ENCODE measurements around the gene TBC1D1.

Gene TBC1D1

DNA sequence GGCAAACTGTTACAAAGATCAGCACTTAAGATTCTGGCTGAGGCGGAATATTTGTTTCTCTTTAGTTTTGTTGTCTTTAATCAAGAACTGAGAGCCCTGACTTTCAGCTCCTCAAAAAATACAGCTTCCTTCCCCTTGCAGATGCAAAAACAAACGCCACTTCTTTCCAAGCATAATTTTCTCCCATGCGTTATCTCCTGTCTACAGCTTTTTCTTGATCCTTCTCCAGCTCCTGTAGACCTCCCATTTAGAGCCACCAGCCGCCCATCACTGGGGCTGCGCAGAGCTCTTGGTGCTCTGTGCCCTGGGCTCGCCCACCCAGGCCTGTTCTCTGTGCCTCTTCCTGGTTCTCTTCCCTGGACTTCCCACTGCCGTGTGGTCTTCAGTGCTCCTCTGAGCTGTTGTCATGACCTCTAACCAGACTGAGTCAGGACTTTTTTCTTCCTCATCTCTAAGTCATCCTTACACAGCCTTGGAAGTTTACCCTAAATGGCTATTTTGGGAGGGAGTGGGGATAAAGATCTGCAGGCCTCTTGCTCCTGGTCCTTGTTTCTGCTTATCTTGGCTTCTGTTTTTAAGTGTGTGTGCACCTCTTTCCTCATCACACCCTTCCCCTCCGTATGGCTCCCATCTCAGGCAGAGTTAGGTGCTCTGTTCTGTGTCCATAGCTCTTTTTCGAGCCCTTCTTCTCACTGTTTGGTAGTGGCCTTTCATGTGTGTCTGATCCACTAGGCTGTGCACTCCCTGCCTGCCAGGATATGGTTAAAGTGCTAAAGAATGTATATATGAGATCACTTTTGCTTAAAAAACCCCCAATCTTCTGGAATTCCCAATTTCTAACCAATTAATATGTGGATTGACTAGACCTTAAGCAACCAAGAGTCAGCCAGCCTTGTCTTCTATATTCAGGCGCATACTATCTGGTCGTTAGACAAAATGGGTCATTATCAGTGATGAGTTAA, 191.8 kb downstream of the TBC1D1 start:
- no peaks in the 10 kb centered on the region for H3K27me3 ChIP-seq (ENCODE audit: insufficient read depth, low read length)
- H3K9ac ChIP-seq (ENCODE audit: low read depth, low read length) = no peak overlapping the region
- peaks cover 5% of the 10 kb centered on the region; the same call in 1 of the 2 replicates for H3K36me3 ChIP-seq (ENCODE audit: insufficient read depth, low read depth, low read length)
- no peaks in the 10 kb centered on the region for H3K9me3 ChIP-seq (ENCODE audit: insufficient read depth, low read depth, low read length)
- peaks cover 20% of the 10 kb centered on the region for H3K4me1 ChIP-seq (ENCODE audit: insufficient read depth, low read length)
- H3K27ac ChIP-seq (ENCODE audit: low read length) = no peak overlapping the region
- no peak overlapping the region for H3K4me3 ChIP-seq (ENCODE audit: low read length)

GRCh38 chr4:38084877-38085711, 194.2 kb downstream of the TBC1D1 start:
- no peaks in the 10 kb centered on the region for H3K9me3 ChIP-seq (ENCODE audit: insufficient read depth, low read depth, low read length)
- peak overlapping the region; percentile 28; the same call in 1 of the 2 replicates for H3K9ac ChIP-seq (ENCODE audit: low read depth, low read length)
- no peak overlapping the region for H3K27ac ChIP-seq (ENCODE audit: low read length)
- no peak overlapping the region for H3K4me3 ChIP-seq (ENCODE audit: low read length)
- peaks cover 10% of the 10 kb centered on the region for H3K36me3 ChIP-seq (ENCODE audit: insufficient read depth, low read depth, low read length)
- peaks cover 24% of the 10 kb centered on the region for H3K4me1 ChIP-seq (ENCODE audit: insufficient read depth, low read length)
- H3K27me3 ChIP-seq (ENCODE audit: insufficient read depth, low read length) = no peaks in the 10 kb centered on the region

DNA sequence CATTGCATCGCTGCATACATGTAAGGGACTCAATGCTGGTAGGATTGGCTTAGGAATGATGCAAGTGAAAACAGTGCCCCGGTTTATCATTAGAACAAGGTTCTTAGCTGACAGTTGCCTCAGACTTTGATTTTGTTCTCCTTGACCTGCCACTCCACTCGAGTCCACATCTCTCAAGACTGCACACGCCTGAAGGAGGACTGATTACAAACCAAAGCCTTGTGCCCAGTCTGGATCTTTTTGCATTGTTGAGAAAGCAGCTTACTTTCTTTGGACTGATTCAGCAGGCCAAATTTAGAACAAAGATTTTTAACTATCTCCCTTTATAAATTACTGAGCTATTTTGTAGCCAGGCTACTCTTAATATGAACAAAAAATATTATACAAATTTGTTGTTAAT, 194.9 kb downstream of the TBC1D1 start:
- H3K27me3 ChIP-seq (ENCODE audit: insufficient read depth, low read length) = no peaks in the 10 kb centered on the region
- H3K9me3 ChIP-seq (ENCODE audit: insufficient read depth, low read depth, low read length) = no peaks in the 10 kb centered on the region
- H3K4me1 ChIP-seq (ENCODE audit: insufficient read depth, low read length) = peaks cover 24% of the 10 kb centered on the region
- H3K9ac ChIP-seq (ENCODE audit: low read depth, low read length) = peak overlapping the region; percentile 28; the same call in 1 of the 2 replicates
- H3K4me3 ChIP-seq (ENCODE audit: low read length) = no peak overlapping the region
- H3K27ac ChIP-seq (ENCODE audit: low read length) = peak overlapping the region; percentile 35
- peaks cover 16% of the 10 kb centered on the region for H3K36me3 ChIP-seq (ENCODE audit: insufficient read depth, low read depth, low read length)

DNA sequence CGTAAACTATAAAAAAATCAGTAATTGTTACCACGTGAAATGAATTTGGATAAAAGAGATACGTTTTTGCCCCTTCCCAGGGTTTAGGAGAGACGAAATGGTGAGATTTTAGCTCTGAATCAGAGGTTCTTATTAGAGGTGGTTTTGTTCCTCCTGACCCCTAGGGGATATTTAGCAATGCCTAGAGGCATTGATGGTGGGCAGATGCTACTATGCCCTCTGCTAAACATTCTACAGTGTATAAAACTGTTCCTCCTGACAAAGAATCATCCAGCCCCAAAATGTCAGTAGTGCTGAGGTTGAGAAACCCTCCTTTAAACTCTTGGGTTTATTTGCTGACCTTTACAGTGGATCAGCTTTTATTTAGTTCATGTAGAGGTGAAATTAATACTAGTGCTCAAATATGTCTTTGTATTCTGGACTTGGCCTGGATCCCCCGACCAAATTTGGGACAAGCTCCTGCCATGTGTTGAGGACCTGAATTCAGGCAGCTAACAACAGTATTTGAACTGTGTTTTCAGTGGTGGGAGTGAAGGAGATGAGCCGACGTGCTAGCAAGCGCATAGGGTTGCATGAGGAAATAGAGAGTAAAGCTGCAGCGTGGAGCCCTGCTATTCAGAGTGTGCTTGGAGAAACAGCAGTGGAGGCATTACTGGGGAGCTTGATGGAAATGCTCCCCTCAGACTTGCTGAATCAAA, 195.4 kb downstream of the TBC1D1 start:
- peaks cover 24% of the 10 kb centered on the region for H3K4me1 ChIP-seq (ENCODE audit: insufficient read depth, low read length)
- peaks cover 19% of the 10 kb centered on the region for H3K36me3 ChIP-seq (ENCODE audit: insufficient read depth, low read depth, low read length)
- H3K9ac ChIP-seq (ENCODE audit: low read depth, low read length) = peak overlapping the region; percentile 28; the same call in 1 of the 2 replicates
- H3K4me3 ChIP-seq (ENCODE audit: low read length) = no peak overlapping the region; the same call in 1 of the 2 replicates
- H3K27me3 ChIP-seq (ENCODE audit: insufficient read depth, low read length) = no peaks in the 10 kb centered on the region
- peak overlapping the region; percentile 35 for H3K27ac ChIP-seq (ENCODE audit: low read length)
- H3K9me3 ChIP-seq (ENCODE audit: insufficient read depth, low read depth, low read length) = no peaks in the 10 kb centered on the region

DNA sequence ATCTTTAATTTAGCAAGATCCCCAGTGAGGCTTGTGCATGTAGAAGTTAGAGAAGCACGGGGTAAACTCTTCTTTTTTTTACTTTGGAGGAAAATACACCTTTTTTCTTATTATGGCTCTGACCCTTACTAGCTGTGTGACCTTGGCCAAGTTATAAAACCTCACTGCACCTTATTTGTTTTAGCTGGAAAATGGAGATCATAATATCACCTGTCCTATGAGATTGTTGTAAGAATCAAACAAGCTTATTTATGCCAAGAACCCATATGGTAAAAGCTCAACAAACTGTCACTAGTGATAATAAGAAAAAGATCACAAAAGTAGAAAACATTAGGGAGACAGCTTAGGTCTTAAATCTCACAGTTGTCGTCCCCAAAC, 196.0 kb downstream of the TBC1D1 start:
- peaks cover 24% of the 10 kb centered on the region for H3K4me1 ChIP-seq (ENCODE audit: insufficient read depth, low read length)
- H3K36me3 ChIP-seq (ENCODE audit: insufficient read depth, low read depth, low read length) = peaks cover 24% of the 10 kb centered on the region
- H3K4me3 ChIP-seq (ENCODE audit: low read length) = peak overlapping the region; percentile 25; the same call in 1 of the 2 replicates
- peak overlapping the region; percentile 28; the same call in 1 of the 2 replicates for H3K9ac ChIP-seq (ENCODE audit: low read depth, low read length)
- H3K9me3 ChIP-seq (ENCODE audit: insufficient read depth, low read depth, low read length) = no peaks in the 10 kb centered on the region
- H3K27me3 ChIP-seq (ENCODE audit: insufficient read depth, low read length) = no peaks in the 10 kb centered on the region
- H3K27ac ChIP-seq (ENCODE audit: low read length) = peak overlapping the region; percentile 35

DNA sequence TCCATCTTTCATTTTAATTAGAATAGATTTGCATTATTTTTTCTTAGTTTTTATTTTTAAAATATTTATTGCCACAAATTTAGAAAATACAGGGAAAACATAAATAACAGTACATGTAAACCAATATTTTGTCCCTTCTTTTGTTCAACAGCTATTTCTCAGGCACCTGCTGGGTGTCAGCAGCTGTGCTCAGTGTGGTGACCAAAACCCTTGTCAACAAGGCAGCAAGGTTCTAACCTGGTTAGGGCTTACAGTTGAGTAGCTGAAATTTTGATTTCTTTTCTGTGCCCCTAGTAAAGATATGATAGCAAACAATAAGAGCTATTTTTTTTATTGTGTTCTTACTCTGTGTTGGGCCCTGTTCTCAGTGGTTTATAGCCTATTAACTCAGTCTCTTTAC, 197.4 kb downstream of the TBC1D1 start:
- H3K4me3 ChIP-seq (ENCODE audit: low read length) = no peak overlapping the region
- H3K27me3 ChIP-seq (ENCODE audit: insufficient read depth, low read length) = no peaks in the 10 kb centered on the region
- H3K4me1 ChIP-seq (ENCODE audit: insufficient read depth, low read length) = peaks cover 24% of the 10 kb centered on the region
- no peaks in the 10 kb centered on the region for H3K9me3 ChIP-seq (ENCODE audit: insufficient read depth, low read depth, low read length)
- peaks cover 30% of the 10 kb centered on the region for H3K36me3 ChIP-seq (ENCODE audit: insufficient read depth, low read depth, low read length)
- H3K27ac ChIP-seq (ENCODE audit: low read length) = no peak overlapping the region
- H3K9ac ChIP-seq (ENCODE audit: low read depth, low read length) = no peak overlapping the region

DNA sequence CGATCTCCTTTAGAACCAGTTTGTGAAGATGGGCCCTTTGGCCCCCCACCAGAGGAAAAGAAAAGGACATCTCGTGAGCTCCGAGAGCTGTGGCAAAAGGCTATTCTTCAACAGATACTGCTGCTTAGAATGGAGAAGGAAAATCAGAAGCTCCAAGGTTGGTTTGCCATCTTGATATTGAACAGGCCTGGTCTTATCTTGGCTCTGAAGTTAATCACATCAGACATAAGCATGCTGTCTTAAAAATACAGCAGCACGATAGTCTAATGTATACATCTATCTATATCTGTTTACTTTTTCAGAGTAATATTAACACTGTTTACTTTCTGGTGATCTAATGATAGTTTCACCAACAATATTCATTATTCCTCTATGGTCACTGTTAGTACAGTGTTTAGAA, 199.1 kb downstream of the TBC1D1 start:
- peaks cover 30% of the 10 kb centered on the region for H3K4me1 ChIP-seq (ENCODE audit: insufficient read depth, low read length)
- no peak overlapping the region for H3K27ac ChIP-seq (ENCODE audit: low read length)
- peaks cover 27% of the 10 kb centered on the region for H3K36me3 ChIP-seq (ENCODE audit: insufficient read depth, low read depth, low read length)

DNA sequence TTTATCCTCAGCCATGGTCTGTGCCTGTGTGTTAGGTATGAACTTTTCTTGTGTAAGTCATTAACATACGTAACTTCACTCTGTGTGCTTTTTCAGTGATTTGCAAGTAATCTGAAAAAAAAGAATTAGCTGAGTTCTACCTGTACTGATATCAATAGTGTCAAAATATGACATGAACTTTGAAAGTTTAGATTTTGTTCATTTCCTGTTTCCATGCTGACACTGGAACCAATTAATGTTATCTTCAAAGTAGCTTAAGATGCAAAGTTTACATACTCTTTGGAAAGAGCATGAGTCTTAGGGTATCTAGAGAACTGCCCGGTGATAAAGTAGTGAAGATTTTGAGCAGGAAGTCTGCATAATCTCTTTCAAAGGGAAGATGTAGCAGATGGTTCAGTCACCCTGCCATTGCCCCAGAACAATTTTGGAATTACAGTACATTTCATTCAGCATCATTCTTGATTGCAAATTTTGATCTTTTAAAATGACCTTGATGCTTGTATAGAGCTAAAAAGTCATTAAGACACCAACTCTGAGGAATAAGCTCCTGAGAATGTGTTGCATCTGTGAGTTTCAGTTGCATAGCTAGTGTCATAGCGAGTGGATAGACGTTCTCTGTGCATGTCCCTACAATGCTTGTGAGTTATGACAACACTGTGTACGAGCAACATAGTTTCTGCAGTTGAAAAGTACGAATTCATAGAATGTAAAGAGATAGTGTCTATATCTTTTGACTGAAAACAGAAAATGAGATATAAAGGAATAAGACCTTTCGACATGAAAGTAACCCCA, 199.8 kb downstream of the TBC1D1 start:
- Histone ChIP-seq H3K27ac (ENCODE audit: low read length) (no peak overlapping the region), H3K4me1 (ENCODE audit: insufficient read depth, low read length) (peaks cover 25% of the 10 kb centered on the region), H3K9me3 (ENCODE audit: insufficient read depth, low read depth, low read length) (no peaks in the 10 kb centered on the region), H3K27me3 (ENCODE audit: insufficient read depth, low read length) (no peaks in the 10 kb centered on the region), H3K4me3 (ENCODE audit: low read length) (no peak overlapping the region), H3K9ac (ENCODE audit: low read depth, low read length) (no peak overlapping the region), H3K36me3 (ENCODE audit: insufficient read depth, low read depth, low read length) (peaks cover 25% of the 10 kb centered on the region)

More for the DNA sequence above, 199.1 kb downstream of the TBC1D1 start:
- H3K27me3 ChIP-seq (ENCODE audit: insufficient read depth, low read length) = no peaks in the 10 kb centered on the region
- no peak overlapping the region for H3K4me3 ChIP-seq (ENCODE audit: low read length)
- no peak overlapping the region for H3K9ac ChIP-seq (ENCODE audit: low read depth, low read length)
- H3K9me3 ChIP-seq (ENCODE audit: insufficient read depth, low read depth, low read length) = no peaks in the 10 kb centered on the region

DNA sequence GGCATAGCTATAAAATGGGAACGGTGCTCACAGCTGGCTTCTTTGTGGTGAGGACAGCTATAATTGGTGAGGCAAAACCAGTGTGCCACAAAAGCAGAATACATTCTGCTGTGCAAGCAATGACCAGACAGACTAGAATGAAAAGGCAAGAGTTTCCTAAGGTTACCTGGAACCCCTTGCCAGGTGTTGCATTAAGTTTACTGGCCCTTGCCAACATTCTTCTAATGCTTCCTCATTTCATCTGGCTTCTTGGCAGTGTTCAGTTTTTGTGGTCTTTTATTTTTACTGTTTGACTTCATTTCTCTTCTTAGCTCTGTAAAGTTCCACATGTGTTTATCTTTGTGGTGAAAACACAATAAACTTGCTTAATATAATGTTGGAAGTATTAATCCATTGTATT, 200.8 kb downstream of the TBC1D1 start:
- H3K4me3 ChIP-seq (ENCODE audit: low read length) = no peak overlapping the region
- peaks cover 16% of the 10 kb centered on the region for H3K4me1 ChIP-seq (ENCODE audit: insufficient read depth, low read length)
- no peak overlapping the region for H3K9ac ChIP-seq (ENCODE audit: low read depth, low read length)
- H3K36me3 ChIP-seq (ENCODE audit: insufficient read depth, low read depth, low read length) = peaks cover 25% of the 10 kb centered on the region
- H3K9me3 ChIP-seq (ENCODE audit: insufficient read depth, low read depth, low read length) = no peaks in the 10 kb centered on the region
- no peak overlapping the region for H3K27ac ChIP-seq (ENCODE audit: low read length)
- H3K27me3 ChIP-seq (ENCODE audit: insufficient read depth, low read length) = no peaks in the 10 kb centered on the region

DNA sequence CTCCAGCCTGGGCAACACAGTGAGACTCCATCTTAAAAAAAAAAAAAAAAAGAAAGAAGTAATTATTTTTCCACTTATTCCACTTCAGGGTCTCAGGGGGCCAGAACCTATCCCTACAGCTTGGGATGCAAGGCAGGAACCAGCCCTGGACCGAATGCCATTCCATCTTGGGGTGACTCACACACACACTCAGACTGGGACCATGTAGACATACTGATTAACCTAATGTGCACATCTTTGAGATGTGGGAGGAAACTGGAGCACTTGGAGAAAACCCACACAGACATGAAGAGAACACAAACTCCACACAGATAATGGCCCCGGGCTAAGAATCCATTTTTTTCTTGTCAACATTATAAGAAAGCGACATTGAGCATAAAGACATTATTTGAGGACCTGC, 201.8 kb downstream of the TBC1D1 start:
- H3K4me1 ChIP-seq (ENCODE audit: insufficient read depth, low read length) = peaks cover 10% of the 10 kb centered on the region; the same call in 1 of the 2 replicates
- no peaks in the 10 kb centered on the region for H3K9me3 ChIP-seq (ENCODE audit: insufficient read depth, low read depth, low read length)
- no peaks in the 10 kb centered on the region for H3K27me3 ChIP-seq (ENCODE audit: insufficient read depth, low read length)
- no peak overlapping the region for H3K4me3 ChIP-seq (ENCODE audit: low read length)
- H3K9ac ChIP-seq (ENCODE audit: low read depth, low read length) = no peak overlapping the region
- H3K36me3 ChIP-seq (ENCODE audit: insufficient read depth, low read depth, low read length) = peaks cover 27% of the 10 kb centered on the region
- no peak overlapping the region for H3K27ac ChIP-seq (ENCODE audit: low read length)

Data from iPS-20b (cell line).